Hematopoietic multipotent progenitor cell (in vitro differentiated cells): ENCODE results near the gene CMTM2. TPM values are rescaled to one million over a fixed set of nuclear protein-coding genes. Genes with fewer than 3 reads are reported as not detected.

ENCODE experiments used
- DNase-seq, 3 donors: peaks; one replicate each; pipeline ENCODE4 v3.0.0-alpha.2; 2011 to 2015; ENCODE audit warnings: low read depth in 2 of 3, low spot score in 2 of 3
- total RNA-seq: library from RNA; depleted of rRNA; stranded (reverse); fragments of >200 nt; gene quantifications from one replicate; pipeline ENCODE4 v1.2.3, GENCODE V29; 2012

Gene CMTM2, protein sequence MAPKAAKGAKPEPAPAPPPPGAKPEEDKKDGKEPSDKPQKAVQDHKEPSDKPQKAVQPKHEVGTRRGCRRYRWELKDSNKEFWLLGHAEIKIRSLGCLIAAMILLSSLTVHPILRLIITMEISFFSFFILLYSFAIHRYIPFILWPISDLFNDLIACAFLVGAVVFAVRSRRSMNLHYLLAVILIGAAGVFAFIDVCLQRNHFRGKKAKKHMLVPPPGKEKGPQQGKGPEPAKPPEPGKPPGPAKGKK
- 0.54 TPM for total RNA-seq

- peak in 2 of 3 donors; percentile 83 to 95 for DNase-seq
Observed at GRCh38 chr16:66578651-66579531, at the start of gene CMTM2. Gene CMTM2 (plus strand): TSS chr16:66579463. CDS start chr16:66579608, 145 bp downstream.

- no peak for DNase-seq
Observed at GRCh38 chr16:66529475-66529874, 49.8 kb upstream of the CMTM2 start.

GRCh38 chr16:66534376-66534799, 44.9 kb upstream of the CMTM2 start:
- no peak for DNase-seq

GRCh38 chr16:66536525-66536924, 42.7 kb upstream of the CMTM2 start:
- no peak for DNase-seq

GRCh38 chr16:66537236-66537635, 42.0 kb upstream of the CMTM2 start:
- DNase-seq, result no peak

DNA sequence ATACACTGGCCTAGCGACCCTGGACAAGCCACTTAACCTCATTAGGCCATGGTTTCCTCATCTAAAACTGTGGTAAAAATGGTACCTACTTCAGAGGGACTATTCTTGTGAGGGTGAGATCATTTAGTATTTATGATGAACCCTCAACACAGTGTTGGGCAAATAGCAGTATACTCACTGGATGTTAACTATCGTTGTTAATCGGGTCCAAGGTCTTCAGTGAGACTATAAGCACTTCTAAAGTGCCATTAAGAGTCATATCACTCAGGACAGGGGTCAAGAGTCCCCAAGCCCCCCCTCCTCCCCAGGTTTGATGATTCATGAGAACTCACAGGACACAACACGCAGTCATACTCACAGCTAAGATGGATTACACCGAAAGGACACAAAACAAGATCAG, 40.4 kb upstream of the CMTM2 start:
- DNase-seq, result no peak

DNA sequence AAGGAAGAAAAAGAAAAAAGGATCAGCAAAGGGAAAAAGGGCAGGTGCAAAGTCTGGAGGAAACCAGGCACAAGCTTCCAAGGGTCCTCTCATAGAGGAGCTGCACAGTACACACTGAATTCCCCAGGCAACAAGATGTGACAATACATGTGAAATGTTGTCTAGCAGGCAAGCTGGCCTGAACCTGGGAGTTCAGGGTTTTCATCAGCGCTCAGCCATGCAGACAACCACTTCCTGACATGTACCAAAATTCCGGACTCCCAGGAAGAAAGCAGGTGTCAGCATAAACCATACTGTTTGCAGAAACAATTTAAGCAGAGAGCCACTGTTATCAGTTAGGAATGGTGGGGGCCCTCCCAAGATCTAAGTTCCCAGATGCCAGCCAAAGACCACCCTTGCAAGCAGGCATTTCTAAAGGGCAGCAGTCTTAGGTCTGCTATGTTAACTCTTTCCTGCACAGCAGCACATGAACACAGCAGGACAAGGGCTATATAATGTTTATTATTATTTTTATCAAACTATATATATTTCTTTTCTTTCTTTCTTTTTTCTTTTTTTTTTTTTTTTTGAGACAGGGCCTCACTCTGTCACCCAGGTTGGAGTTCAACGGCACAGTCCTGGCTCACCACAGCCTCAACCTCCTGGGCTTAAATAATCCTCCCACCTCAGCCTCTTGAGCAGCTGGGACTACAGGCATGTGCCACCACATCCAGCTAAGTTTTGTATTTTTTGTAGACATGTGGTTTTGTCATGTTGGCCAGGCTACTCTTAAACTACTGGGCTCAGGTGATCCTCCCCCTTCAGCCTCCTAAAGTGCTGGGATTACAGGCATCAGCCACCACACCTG, 39.4 kb upstream of the CMTM2 start:
- no peak for DNase-seq

GRCh38 chr16:66541388-66542355, 37.6 kb upstream of the CMTM2 start:
- no peak for DNase-seq

DNA sequence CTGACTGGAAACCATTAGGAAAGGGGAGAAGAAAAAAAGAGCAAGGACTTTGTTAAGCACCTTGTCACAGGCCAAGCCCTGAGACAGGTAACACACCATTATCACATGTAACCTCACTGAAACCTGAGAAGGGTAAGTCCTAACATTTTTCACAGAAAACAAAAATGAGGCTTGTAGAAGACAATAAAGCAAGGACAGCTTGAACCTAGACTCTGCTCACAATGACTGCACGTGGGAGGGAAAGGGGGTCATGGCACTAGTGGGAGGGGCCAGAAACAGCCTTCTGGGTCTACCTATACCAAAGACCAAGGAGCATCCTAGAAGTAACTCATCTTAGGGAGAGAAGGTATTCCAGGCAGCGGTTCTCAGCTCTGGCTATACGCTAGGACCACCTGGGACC, 36.9 kb upstream of the CMTM2 start:
- no peak for DNase-seq

DNA sequence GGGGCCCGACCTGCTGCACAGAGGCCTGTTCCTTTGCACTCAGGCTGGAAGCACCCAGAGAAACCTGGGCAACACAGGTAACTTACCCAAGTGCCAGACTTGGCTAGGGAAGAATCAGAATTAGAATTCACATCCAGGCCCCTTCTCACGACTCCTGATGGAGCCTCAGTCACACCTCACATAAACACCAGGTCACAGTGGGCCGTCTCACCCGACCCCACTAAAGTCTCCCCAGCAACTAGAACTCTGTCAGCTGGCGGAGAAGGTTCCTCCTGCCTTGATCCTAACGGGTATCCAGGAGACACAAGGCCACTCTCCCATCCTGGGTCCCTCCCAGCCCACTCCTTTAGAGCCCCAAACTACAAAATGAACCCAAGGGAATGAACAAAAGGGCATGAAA, 35.7 kb upstream of the CMTM2 start:
- DNase-seq, result no peak

DNA sequence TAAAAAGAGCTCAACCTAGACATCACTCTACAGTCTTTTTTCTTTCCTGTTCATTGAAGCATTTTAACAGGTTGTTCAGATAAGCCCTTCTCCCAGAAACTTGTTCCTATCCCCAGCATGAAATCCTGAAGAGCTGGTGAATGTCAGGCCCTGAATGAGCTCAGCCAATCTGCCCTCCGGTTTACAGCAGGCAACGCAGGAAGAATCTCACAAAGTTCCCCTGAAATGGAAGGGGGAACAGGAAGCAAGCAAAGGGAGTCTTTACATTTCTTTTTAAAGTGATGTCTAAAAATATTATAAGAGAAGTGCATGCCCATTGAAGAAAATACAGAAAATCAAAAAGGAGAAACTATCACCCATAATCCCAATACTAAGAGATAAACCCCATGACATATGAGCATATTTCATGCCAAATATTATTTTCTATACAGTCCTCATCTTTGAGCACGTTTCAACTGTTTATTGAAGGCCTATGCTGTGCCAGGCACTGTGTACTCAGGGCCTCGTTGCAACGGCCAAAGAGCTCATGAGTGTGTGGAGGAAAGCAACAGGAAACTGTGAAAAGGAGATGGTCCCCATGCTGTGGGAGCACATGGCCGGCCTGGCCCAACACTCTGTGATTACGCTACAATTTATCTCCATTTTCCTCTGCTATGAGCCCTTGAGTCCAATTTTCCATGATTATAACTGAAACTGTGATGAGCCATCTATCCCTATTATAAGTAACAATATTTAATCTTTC, 35.1 kb upstream of the CMTM2 start:
- DNase-seq, result no peak

GRCh38 chr16:66547101-66547989, 31.9 kb upstream of the CMTM2 start:
- DNase-seq, result no peak

- DNase-seq, result no peak
Observed at GRCh38 chr16:66548068-66548467, 31.2 kb upstream of the CMTM2 start.

DNA sequence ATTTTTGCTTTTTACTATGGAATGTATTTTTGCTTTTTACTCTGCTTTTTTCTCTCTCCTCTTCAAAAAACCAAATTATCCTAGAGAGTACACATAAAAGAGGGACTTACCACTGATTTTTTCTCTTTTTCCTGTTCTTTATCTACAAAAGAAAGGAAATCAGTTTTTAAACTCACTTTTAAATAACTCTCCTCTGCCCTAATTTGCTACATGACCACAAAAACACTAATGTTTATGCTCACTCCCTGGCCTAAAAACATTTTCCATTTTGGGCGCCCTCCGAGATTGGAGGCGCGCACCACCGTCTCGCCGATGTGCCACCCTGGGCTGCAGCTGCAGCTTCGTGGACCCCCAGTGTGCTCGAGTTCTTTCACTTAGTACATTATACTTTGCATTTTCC, 30.4 kb upstream of the CMTM2 start:
- DNase-seq, result no peak

GRCh38 chr16:66549284-66550131, 29.8 kb upstream of the CMTM2 start, which contains the start of gene TK2:
Gene TK2 (minus strand): TSS chr16:66550122. CDS start chr16:66550061, 61 bp downstream.
- peak; percentile 39 to 51 (median 51) for DNase-seq

DNA sequence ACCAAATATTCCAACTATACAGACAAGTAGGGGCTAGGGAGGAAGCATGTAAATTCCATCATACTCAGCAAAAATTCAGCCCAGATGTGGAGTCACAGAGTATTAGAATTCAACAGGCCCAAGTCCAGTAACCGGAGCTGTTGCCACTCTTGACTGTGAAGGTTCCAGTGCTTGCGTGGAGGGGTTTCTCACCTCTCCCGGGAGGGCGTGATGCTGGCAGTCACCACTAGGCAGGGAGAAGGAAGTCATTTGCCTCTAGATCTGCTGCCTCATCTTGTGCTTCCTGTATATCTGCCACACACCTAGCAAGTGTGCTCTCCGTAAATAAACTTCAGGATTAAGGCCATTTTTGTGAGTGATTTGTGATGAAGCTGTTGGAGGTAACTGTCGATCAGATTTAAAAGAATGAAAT, 27.9 kb upstream of the CMTM2 start:
- peak; percentile 31 to 68 (median 67) for DNase-seq

- DNase-seq, result no peak
Observed at GRCh38 chr16:66551788-66552285, 27.4 kb upstream of the CMTM2 start.
